GM18870 (cell line): ENCODE measurements around the gene IMPACT.

ENCODE experiments used
- ATAC-seq: cut with Tn5 transposase; IDR thresholded peaks from one replicate; pipeline ENCODE4 v1.9.1; 2021; ENCODE audit warnings: moderate library complexity; ENCODE audit not compliant: unreplicated experiment

IMPACT gene

GRCh38 chr18:24426398-24427294, at the start of gene IMPACT:
IMPACT (plus strand) TSS chr18:24426670; CDS start chr18:24426757, 87 bp downstream.
- ATAC-seq: peak; percentile 77

GRCh38 chr18:24378598-24378997, 47.9 kb upstream of the IMPACT start:
- no peak for ATAC-seq

DNA sequence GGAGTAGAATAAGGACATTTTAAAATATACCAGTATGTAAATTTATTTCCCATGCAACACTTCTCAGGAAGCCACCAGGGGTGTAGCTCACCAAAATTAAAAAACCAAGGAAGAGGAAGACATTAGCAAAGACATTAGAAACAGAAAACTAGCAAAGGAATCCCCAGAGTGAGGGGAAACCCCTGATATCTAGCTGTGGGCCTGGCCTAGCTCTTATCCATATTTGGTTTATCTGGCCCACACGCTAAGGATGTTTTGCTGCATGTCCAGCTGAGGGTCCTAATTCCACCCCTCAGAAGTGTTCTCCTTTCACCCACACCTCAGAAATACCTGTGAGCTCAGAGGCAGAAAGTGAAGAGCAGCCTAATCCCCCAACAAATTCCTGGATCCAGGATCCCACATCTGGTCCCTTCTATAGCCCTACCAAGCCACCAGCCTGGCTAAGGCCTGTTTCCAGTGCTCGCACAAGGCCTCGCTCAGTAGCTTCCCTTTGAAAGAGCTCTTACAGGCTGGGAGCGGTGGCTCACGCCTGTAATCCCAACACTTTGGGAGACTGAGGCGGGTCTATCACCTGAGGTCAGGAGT, 46.2 kb upstream of the IMPACT start:
- ATAC-seq: no peak

- ATAC-seq: no peak
Observed at GRCh38 chr18:24381126-24381525, 45.3 kb upstream of the IMPACT start.

DNA sequence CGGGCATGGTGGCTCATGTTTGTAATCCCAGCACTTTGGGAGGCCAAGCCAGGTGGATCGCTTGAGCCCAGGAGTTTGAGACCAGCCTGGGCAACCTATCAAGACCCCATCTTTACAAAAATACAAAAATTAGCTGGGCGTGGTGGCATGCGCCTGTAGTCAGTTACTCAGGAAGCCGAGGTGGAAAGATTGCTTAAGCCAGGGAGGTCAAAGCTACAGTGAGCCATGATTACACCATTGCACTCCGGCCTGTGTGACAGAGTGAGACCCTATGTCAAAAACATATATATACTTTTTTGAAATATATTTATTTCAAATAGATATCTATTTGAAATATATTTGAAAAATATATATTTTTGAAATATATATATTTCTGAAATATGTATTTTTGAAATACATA, 39.8 kb upstream of the IMPACT start:
- ATAC-seq: no peak

DNA sequence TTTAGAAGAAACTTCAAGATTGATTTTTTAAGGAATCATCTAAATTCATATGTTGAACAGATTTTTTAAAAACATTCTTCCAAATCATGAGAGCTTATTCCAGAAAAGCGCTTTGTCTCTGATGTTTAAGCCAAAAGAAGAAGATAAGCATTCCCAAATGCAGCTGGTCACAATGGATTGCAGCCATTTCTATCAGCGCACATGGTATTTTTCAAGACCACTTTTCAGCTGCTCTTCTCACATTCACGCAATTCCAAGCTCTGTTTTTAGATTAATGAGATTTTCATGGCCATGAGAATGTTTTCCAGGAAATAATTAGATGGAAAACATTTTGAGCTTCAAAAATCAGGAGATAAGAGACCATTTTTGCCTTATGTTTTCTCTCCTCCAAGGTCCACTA, 37.5 kb upstream of the IMPACT start:
- no peak for ATAC-seq

GRCh38 chr18:24395049-24395795, 31.2 kb upstream of the IMPACT start:
- ATAC-seq: no peak

- ATAC-seq: no peak
Observed at GRCh38 chr18:24396082-24396633, 30.3 kb upstream of the IMPACT start.

- no peak for ATAC-seq
Observed at GRCh38 chr18:24397131-24397693, 29.3 kb upstream of the IMPACT start.

- ATAC-seq: no peak
Observed at GRCh38 chr18:24397694-24398368, 28.6 kb upstream of the IMPACT start, which contains the start of gene OSBPL1A. OSBPL1A (minus strand) TSS chr18:24397824; CDS start chr18:24377533, 20,291 bp downstream.

GRCh38 chr18:24398540-24398939, 27.9 kb upstream of the IMPACT start:
- ATAC-seq: no peak

DNA sequence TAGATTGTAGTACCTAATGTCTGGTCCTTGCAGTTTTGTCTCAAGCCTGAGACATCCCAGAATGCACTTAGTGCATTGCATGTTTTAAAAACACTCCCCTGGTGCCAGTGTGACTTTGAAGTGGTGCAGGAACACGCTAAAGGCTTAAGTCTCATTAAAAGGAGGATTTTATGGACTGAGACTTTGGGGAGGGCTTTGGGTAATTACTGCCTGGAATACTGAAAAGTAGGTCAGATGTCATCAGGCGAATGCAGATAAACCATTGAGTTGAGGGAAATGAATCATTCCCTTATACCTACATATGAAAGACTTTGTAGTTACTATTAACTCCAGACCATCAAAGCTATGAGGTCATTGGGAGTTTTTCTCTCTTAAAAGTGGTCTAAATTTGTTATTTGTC, 25.9 kb upstream of the IMPACT start:
- ATAC-seq: no peak

DNA sequence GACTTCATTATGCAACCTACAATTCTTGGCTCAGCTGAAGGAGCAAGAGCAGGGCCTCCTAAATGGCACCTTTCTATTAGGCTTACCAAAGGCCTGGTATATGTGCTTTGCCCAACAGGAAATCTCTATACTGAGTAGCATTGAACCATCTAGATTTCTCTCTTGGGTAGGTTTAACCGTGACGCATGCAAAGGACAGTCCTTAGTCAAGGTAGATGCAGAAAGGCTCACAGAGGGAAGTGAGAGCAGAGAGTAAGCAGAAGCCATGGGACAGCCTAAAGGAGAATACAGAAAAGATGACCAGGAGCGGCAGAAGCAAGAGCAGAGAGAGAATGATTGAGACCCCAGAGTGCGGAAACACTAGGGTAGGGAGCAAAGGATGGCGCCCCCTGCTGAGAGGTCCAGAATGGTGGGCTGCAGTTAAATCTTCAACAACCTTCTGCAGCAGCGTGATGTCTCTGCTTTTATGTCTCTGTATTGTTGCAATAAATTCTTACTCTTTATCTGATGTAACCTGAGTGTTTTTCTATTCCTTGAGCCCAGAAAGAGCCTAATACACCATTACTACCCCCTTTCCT, 24.2 kb upstream of the IMPACT start:
- ATAC-seq: no peak

GRCh38 chr18:24403076-24403475, 23.4 kb upstream of the IMPACT start:
- ATAC-seq: no peak

DNA sequence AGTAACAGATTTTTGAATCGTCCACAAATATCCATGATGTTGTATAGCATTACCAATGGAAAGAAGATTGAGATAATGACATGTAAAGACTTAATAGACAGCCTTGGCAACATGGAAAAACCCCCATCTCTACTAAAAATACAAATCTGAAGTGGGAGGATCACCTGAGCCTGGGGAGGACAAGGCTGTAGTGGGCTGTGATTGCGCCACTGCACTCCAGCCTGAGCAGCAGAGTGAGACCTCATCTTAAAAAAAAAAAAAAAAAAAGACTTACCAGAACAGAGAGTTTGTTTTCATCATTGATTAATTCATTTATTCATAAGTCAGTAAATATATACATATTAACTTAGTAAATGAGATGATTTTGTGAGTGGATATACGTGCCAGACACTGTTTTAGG, 21.9 kb upstream of the IMPACT start:
- ATAC-seq: no peak

GRCh38 chr18:24408496-24408895, 18.0 kb upstream of the IMPACT start:
- no peak for ATAC-seq

DNA sequence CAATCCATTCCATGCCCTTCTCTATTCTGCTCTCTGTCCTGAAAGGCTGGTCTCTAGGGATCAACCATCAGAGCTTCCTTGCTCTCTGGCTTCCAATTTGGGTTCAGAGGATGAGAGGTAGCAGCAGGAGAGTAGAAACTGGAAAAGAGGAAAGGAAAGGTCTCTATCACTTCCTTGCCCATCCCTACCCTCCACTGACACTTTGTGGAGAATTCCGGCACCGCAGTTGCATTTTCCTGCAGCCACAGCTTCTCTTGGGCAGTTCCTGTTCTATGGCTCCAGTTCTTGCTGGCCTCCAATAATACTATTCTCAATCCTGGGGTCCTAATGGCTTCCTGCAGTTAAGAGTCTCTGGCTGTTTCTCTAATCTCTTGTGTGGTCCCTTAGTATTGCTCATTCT, 13.3 kb upstream of the IMPACT start:
- ATAC-seq: no peak

DNA sequence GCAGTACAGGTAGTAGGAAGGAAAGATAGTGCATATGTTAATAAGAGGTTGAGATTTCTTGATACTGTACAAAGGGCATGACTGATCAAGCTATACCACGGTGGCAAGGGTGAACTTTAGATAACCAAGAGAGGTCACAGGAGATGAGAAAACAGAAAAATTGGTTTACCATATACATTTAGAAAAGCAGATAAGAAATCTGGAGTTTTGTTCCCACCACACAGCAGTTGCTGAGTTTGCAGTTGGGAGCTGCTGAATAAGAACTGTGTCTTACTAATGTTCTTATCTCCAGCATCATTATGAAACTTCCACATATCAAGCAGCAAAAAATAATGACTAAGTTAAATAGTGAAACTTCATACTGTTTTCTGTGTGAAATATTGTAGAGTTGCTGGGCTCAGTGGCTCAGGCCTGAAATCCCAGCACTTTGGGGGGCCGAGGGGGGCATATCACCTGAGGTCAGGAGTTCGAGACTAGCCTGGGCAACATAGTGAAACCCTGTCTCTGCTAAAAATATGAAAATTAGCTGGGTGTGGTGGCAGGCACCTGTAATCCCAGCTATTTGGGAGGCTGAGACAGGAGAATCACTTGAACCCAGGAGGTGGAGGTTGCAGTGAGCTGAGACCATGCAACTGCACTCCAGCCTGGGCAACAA, 12.0 kb upstream of the IMPACT start:
- peak; percentile 50 for ATAC-seq

DNA sequence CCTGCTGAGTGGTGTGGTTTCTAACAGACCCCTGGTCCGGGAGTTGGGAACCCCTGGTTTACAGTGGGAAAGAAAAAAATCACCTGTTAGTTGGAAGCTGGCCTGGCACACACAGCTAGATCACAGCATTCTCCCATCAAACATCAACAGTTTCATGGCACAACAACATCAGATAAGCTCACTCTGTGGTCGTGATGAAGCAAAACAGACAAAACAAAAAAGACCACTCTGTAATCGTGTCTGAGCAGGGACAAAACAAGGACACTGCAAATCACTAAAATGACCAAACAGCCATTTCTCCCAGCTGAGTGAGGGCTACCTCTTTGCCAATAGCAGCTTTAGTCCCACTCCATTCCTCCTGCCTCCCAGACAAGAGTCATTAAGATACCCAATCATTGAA, 9.0 kb upstream of the IMPACT start:
- no peak for ATAC-seq

GRCh38 chr18:24420551-24420950, 5.9 kb upstream of the IMPACT start:
- no peak for ATAC-seq
